COR-L47 (cell line): Measurements from ENCODE around the gene SIRT2.

Experiments used
- DNase-seq: peaks from one replicate; lab custom pipeline; 2025; lab: John Stamatoyannopoulos, UW

The SIRT2 gene

DNA sequence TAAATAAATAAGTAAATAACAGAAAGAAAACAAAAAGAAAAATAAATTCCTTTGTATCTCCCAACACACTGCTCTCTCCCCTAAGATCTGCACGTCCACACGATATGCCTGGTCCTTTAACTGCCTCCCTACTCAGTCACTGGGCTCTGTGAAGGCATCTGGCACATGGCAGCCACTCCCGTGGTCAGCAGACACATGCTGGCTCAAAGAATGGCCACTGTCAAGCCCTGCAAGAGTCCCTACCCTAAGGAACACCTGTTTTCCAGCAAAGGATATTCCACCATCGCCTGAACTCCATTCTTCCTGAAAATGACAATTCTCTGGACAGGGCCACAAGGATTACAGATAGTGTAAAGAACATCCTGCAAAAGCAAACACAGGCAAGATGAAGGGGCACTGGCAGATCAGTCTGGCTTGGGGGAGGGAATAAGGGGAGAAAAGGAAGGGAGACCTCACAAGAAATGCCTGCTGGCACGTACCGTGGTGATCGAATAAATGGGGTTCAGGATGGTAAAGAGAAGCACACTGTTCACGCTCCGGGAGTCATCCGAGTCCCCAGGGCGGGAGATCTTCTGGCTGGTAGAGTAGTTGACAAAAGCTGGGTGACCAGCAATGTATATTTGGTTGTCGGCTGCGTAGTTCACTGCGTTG lies 53.9 kb downstream of the SIRT2 start:
- no peak for DNase-seq

DNA sequence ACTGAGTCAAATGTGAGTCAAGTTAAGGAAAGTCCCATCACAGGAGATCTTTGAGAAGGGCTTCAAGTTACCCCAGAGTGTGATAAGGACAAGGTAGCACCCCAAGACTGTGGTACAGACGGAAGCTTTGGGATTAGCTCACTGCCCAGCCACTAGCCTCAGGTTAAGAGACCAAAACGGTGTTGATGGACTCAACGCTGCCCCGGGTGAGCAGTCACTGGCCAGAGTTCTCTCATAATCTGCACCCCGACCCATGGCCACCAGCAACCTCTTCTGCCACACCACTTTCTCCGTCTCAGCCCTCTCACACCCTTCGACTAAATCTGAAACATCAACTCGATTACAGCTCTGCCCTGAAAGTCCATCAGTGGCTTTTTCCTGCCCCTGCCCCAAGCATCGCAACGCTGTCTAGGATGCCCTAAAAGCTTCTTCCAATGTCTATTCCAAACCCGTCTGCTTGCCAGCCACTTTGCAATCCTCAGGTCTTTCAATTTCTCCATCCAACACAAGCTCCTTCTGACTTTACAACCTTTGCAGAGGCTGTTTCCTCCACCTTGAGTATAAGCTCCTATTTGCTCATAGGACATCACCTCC lies 55.2 kb downstream of the SIRT2 start:
- DNase-seq: no peak

DNA sequence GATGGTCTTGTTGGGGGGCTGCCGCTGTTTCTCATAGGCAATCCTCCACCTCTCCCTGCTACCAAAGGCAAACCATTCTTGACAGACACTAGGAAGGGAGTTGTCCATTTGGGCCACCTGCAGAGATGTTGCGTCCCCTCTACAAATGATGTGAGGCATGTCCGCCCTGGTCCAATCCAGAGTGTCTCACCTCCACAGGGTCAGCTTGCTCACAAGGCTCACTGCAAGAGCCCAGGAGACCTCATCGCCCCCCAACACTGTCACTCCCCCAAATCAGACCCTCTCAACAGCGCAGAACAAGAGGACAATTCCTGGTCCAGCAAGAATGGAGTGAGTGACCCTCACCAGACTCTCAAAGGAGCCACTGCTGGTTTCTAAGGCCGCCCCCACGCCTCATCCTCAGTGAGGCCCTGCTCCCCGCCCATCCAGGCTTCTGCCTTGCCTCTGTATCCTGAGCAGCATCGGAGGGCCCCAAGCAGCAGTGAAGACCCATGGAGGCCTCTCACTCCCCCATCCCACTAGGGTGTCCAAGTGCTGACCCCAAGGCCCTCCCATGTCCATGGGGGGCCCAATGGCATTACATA lies 56.2 kb downstream of the SIRT2 start:
- no peak for DNase-seq

DNA sequence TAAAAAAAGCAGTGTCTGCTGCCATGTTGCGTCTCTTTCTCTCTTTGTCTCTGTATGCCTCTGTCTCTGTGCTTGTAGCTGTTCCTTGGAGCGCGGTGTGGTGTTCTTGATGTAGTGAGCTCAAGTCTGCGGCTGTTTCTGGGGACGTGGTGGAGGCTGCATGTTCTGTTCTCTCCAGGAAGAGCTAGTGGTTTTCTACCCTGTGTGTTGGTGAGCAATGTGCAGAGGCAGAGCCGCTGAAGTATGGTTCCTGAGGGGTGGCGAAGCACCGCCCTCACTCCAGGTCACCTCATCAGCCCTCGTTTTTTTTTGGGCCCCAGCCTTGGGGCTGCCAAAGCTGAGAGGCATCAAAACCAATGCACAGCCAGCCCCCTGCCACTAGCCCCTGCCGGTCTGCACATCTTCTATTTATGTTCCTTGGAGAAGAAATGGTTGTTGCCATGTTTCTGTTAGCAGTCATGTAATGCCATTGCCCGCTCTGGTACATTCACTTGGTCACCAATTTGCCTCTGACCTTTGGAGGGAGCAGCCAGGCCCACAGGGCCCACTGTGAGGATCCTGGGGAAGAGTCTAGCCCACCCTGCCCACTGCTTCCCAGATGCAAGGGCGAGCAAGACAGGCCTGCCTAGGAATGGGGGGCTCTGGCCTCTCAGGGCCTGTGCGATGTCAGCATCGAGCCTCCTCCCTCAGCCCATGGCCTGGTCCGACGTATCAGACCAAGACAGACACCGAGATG lies 56.8 kb downstream of the SIRT2 start:
- DNase-seq: no peak

DNA sequence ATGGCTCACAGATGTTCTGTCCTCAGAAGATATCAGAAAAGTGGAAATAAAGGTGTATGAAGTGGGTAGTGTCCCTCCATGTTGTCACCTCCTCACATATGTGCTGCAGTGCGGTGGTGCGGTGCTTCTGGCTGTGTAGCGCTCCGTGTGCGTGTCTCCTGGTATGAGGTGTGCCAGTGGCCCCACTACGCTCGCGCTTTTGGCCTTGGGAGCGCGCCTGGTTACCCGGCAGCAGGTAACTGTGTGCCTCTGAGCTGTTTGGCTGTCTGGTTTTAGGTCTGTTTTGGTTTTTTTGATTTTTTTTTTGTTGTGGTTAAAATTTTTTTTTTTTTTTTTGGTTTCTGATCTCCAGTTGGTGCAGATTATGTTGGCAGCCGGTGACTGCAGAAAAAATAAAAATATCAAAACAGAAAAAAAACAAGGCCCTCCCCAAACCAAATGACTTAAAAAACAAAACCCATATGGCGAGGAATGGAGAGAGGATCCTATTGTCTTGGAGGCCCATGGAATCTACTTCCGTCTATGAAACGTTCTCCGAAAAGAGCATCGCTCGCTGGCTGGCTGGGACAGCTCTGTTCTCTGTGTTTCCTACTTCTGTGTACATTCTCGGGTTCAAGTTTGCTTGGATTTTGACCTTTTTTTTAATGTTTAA lies 57.5 kb downstream of the SIRT2 start:
- no peak for DNase-seq

DNA sequence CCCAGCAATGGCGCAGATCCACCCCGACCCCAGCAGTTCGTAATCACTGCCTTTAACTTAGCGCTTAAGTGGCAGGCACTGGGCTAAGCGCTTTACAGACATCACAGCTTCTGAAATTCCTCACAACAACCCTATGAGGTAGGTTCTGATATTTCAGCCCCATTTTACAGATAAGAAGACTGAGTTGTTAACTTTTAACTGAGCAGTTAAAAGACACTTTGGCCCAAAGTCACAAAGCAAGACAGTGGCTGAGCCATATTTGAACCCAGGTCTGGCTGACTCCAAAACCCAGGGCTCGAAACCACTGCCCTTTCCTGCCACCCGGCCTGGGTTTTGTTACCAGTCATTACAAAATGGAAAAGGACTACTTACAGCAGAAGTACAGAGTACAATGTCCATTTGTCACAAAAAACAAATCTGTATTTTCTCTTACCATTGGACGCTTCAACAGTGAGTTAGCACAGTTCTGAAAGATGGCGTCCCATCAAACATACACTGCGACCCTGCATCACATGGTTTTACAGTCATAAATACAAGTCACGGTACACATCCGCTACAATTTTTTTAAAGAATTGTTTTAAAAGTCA lies 58.1 kb downstream of the SIRT2 start:
- no peak for DNase-seq

DNA sequence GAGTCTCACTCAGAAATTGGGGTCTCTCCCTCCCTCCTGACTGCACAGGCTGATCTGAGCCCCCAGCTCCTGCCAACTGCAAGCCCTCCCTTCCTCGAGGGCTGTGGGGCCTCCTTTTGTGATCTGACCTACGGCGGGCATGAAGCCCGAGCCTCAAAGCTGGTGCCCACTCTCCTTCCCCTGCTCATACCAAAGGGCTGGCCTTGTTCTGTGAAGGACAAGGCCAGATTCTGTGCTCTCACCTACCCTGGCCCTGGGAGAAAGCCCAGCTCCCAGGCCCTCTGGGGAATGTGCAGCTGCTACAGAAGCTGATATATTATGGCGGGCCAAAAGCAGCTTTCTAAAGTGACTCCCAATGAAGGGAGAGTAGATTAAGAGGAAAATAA lies 58.8 kb downstream of the SIRT2 start:
- DNase-seq: no peak

DNA sequence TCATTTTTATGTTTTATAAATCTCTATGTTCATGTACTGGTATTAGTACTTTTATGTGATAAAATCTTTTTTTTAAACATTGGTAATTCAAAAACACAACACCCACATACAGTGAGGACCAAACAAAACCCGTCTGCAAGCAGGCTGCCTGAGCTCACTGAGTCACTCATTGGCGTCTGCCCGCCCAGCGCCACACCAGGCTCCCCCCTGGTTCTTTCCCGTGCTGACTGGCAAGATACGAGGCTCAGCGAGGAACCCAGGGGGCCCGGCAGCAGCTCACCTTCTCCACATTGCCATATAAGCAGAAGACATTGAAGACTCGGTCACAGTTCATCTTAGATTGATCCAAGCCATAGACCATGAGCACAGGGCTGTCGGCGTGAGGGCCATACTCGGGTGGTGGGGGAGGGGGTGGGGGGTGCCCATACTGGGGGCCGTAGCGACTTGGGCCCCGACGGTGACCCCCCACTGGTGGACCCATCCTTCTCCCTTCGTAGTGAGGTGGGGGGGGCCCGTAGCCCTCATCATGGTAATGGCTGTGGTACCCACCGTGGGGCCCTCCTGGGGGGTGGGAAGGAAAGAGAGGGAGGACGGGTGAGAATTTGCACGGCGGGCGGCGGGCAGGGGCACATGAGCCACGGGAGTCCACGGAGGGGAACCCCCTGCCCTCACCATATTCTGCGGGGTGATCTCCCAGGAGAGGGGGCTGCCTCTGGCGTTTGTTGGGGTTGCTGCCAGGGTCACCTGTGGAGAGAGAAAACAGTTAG lies 59.4 kb downstream of the SIRT2 start:
- DNase-seq: no peak

DNA sequence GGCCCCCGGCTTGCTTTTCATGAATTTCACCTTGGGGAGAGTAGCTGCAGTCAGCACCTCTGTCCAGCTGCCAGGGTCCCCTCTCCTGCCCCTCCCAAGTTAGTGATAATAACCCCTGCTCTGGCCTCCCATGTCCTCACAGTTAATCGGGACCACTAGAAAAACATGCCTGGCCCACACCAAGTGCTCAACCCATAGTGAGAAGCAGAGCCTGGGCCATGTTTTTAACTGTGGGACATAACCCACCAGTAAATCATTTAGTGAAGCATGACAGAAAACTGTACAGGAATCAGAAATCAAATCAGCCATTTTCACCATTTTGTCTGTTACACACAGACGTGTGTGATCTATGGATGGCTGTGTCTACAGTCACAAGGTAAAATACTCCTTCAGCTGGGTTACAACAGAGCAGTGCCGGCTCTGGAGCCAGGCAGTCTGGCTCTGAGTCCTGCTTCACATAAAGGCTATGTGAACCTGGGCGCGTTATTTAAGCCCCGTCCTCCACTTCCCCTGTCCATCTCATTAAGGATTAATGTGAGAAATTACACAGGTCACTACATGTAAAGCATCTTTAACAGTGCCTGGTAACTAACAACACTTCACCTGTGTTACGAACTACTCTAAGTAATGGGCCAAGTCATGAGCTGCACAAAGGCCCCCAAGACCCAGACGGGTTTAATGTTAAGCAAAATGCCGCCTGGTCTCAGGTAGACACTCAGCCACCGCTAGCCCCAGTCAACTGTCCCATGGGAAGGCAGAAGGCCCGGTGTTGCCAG lies 60.2 kb downstream of the SIRT2 start:
- DNase-seq: no peak

DNA sequence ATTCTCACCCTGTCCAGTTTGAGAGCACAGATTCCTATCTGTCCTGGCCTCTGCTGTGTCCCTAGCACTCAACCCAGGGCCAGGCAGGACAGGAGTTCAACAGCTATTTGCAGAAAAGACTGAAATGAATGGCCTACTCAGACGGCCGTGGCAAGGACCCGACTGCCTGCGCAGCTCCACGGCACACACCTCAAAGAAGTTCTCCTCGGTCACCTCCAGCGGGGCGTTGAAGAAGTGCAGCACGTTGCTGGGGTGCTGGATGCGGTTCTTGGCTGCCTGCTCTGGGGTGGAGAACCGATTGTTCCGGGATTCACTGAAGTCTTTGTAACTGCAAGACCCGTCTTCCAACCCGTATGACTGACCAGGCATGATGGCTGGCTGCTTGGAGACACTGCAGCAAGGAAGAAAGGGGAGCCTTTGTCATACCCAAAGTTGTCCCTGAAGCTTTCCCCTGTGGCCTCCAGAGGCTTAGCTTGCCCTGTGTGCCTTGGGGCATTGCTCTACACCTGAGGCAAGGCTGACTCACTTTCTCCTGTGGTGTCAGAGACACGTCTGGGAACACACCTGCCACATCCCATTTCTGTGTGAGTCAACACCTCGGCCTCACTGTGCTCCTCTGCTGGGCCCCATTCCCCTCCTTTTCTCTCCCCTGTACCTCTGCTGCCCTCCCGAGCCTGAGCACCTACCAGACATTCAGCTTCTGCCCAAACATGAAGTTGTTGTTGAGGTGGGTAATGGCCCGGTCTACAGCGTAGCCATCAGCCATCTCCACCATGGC lies 61.0 kb downstream of the SIRT2 start:
- DNase-seq: no peak

DNA sequence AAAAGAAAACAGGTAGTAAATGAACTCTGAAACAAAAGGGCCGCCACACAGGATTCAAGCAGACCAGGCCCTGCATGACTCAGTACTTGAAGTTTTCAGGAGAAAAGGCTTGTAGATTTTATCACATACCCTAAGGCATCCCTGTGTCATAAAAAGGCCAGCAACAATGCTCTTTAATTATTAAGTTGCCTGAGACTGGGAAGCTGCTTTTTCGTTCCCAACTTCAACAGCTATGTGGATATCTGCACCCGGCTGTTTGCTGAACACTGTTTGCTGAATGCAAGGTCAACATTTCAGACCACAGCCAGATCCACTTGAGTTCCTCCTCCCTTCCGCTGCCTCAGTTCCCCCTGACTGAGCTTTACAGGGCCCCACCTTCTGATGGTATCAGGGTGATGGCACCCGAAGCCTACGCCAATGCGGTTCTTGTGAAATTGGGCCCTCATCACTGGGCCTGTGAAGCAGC lies 61.7 kb downstream of the SIRT2 start:
- DNase-seq: no peak

DNA sequence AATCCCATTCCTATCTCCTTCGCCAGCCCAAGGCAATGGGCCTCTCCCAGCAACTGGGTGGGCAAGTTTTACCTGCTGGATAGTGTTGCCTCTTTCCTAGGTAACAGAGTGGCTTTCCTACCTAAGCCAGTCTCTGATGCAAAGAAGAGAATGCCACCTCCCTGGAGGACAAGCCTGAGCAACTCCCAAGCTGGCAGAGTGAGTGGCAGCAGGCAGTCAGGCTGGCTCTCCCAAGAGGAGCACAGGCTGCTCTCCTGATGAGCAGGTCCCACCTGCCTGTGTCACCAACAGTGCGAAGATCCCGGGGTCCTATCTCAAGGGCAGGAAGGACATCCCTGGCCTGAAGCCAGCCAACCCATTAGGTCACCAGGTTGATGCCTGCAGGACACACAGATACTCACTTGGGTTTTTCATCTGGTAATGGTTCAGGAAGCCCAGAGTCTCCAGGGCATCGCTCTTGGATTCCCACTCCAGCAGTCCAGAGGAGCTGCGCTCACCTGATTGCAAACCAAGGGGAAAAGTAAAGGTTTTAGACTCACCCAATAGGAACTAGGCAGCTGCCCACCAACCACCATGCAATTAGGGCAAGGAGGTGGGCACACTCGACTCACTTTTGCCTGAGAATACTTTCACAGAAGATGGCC lies 62.3 kb downstream of the SIRT2 start:
- DNase-seq: no peak

DNA sequence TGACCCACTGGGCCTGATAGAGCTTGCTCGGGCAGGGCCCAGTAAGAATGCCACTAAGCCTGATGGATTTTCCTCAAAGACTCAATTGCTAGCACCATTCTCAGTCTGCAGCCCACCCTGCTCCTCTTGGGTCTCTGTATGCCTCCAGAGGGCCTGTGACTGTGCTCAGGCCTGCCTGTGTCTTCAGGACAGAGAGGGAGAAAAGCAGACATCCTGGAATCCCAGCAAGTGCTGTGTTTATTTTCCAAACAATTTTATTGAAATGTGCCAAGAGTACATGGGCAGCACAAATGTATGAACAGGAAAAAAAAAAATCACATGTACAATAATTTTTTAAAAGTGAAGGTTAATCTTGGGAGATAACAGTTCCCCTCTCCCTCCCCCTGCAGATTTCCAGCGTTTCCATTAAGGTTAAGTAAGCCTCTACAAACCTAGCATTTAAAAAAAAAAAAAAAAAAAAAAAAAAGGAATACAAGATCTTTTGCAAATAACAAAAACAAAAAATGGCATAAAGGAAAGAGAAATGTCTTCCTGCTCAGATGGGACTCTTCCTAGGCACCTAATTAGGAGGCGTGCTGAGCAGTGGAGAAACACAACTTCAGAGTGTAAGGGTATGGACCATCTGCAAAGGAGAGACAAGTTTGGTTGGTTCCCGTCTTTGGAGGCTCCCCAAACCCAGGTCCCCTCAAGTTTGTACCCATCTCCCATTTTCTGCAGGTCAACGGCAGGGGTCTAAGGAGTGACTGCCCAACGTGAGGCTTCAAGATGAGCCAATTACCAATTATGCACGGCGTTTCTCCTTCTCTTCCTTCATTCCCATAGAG lies 63.0 kb downstream of the SIRT2 start:
- DNase-seq: no peak

DNA sequence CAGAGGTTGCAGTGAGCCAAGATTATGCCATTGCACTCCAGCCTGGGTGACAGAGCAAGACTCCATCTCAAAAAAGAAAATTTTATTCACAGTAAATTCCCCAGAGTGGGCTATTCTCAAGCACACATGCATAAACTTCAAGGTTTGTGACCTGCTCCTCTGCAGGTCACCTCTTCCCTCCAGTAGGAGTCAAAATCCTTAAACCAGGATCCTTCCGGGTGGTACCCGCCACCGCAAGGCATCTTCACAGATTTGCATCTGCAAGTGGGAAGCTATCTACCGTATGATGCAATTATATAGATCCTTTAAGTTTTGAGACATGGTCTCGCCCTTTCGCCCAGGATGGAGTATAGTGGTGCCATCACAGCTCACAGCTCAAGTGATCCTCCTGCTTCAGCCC lies 64.8 kb downstream of the SIRT2 start:
- no peak for DNase-seq

DNA sequence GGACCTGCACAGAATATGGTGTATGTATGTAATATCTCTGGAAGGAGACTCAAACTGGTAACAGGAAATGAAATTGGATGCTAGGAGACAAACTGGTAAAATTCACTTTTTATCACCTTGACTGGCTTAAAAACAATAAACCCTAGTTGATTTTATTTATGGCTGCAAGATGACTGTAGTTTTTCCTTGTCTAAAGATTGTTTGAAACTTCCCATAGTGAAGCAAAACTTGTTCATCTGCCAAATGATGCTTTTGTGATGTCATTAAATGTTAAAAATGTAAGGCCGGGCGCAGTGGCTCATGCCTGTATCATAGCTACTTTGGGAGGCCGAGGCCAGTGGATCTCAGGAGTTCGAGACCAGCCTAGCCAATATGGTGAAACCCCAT lies 65.3 kb downstream of the SIRT2 start:
- DNase-seq: no peak

DNA sequence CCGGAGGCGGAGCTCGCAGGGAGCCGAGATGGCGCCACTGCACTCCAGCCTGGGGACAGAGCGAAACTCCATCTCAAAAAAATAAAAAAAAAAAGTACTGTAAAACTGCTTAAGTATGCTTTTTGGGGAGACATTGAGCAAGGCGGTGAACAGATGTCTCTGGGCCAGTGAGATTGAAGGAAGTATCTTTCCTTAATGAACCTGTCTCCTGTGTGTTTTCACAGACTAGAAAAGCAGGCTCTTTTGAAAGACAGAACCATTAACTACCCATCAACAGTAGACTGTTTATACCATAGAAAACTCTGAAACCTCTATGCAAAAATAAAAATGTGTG lies 66.4 kb downstream of the SIRT2 start:
- no peak for DNase-seq

DNA sequence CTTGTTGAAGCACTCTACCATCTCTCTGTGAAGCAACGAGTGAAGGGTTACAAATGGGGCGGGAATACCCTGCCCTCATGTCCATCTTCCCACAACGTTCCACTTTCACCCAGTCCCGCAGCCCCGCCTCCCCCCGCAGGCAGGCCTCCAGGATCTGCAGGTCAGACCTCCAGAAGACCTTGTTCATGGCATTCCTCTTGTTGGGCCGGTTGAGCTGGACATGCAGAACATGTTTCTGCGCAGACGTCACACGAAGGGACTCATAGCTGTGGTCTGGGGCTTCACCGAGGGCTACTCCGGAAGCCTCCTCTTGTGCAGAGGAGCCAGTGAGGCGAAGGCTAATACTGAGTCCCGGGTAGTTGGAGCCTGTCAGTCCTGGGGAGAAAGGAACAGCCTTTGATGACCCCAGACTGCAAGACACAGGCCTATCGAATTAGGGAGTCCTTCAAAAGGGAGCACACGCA lies 68.2 kb downstream of the SIRT2 start:
- DNase-seq: peak; percentile 13

DNA sequence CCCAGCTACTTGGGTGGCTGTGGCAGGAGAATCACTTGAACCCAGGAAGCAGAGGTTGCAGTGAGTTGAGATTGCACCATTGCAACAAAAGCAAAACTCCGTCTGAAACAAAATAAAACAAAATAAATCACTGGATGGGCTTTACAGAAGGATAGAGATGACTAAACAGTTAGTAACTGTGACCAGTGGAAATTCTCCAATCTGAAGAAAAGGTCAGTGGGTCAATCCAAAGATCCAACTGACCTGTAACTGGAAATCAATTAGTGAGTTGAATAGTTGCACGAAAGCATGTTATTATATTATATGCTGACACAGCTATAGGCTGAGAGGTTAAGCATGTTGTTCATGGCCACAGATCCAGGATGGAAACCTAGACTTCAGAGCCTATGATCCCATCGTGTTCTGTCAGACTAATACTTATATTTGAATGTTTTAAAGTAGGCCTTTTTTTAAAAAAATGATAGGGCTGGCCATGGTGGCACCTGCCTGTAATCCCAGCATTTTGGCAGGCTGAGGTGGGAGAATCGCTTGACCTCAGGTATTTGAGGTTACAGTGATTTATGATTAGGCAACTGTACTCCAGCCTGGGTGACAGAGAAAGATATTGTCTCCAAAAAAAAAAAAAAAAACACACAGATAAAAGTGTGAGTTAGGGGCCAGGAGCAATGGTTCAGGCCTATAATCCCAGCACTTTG lies 69.2 kb downstream of the SIRT2 start:
- no peak for DNase-seq
